BLaER1 treated with 17β-estradiol and CSF1 and Interleukin-3, amounts not matched to agents 10 nM and 100 nM (cell line): ENCODE results near the gene ACKR4.
A peak's percentile ranks its signal among the peaks of the same experiment; 100 is the strongest.

ENCODE experiments used
- H3K27ac ChIP-seq, 11 experiments: shearing (Covaris generic); formaldehyde crosslinking; 2 replicates each; pipeline ENCODE4 v1.8.1; 2022
- H3K27me3 ChIP-seq, 11 experiments: shearing (Covaris generic); formaldehyde crosslinking; 2 replicates each; pipeline ENCODE4 v1.8.1; 2022
- H3K36me3 ChIP-seq, 11 experiments: shearing (Covaris generic); formaldehyde crosslinking; 2 replicates each; pipeline ENCODE4 v1.8.1; 2022
- H3K4me1 ChIP-seq, 10 experiments: shearing (Covaris generic); formaldehyde crosslinking; 2 replicates each; pipeline ENCODE4 v1.8.1; 2022
- H3K4me2 ChIP-seq, 11 experiments: shearing (Covaris generic); formaldehyde crosslinking; 2 replicates each; pipeline ENCODE4 v1.8.1; 2022
- H3K4me3 ChIP-seq, 10 experiments: shearing (Covaris generic); formaldehyde crosslinking; 2 replicates each; pipeline ENCODE4 v1.8.1; 2022
- H3K9ac ChIP-seq, 11 experiments: shearing (Covaris generic); formaldehyde crosslinking; 2 replicates each; pipeline ENCODE4 v1.8.1; 2022
- H3K9me3 ChIP-seq, 11 experiments: shearing (Covaris generic); formaldehyde crosslinking; replicated peaks in 1 of 11; 2 replicates each; pipeline ENCODE4 v1.8.1; 2022
- H4K20me1 ChIP-seq, 11 experiments: shearing (Covaris generic); formaldehyde crosslinking; 2 replicates each; pipeline ENCODE4 v1.8.1; 2022
- Cebpa-rat ChIP-seq, 11 experiments: shearing (Covaris generic); IDR thresholded peaks; 2 replicates each; pipeline ENCODE4 v1.8.1; 2022

The ACKR4 gene

DNA sequence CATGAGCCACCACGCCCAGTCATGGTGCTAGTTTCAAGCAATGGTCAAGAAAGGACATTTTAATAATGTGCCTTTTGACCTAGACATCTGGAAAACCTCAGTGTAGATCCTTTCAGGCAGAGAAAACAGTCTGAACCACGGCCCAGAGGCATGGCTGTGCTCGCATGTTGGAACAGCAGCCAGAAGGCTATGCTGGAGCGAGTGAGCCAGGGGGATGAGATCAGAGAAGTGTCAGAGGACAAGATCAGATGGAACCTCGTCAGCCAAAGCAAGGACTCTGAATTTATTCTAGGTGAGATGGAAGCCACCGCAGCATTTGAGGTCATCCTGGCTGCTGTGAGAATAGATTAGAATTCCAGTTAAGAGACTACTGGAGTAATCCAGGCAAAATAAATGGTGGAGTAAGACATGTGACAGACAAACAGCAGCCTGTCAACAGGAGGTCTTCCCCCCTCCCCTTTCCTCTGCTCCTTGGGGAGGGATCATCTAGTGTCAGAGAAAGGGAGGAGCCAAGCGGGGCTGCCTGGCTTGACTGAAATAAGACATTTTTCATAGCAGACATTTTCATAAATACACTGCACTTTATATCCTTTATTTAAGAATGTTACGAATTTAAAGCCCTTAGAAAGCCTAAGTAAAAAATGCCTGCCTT is 40.4 kb upstream of the ACKR4 start:
- H3K4me1 ChIP-seq, result peaks cover 0 to 38% (median 0%) of the 10 kb centered on the region in 10 experiments; a peak in 7 of 20 replicates
- H3K9me3 ChIP-seq, result no peaks in the 10 kb centered on the region
- H4K20me1 ChIP-seq, result no peaks in the 10 kb centered on the region
- peaks cover 0 to 19% (median 0%) of the 10 kb centered on the region in 11 experiments; a peak in 6 of 22 replicates for H3K36me3 ChIP-seq
- no peak overlapping the region for H3K9ac ChIP-seq
- no peak overlapping the region for H3K4me2 ChIP-seq
- TF ChIP-seq Cebpa-rat (IDR thresholded peaks at IDR 0.05), result no peak
- H3K27me3 ChIP-seq, result no peaks in the 10 kb centered on the region
- no peak overlapping the region for H3K27ac ChIP-seq
- no peak overlapping the region for H3K4me3 ChIP-seq

DNA sequence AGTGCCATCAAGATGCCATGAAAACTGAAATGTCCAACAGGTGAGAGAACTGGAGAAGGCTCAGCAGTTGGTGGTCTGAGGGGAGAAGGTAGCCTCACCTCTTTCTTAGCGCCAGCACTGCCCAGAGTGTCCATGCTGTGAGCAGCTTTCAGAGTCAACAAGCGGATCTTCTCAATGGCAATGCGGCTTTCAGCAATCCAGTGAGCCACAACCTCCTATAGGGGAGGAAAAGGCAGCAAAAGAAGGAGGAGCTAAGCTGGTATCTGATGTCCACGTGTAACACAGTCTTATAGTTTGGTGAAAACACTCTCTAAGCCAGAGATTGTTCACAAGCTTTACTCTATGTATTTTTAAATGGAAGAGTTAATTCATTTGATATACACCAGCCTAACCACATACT is 36.1 kb upstream of the ACKR4 start:
- Histone ChIP-seq H3K27me3 (no peaks in the 10 kb centered on the region), H4K20me1 (no peaks in the 10 kb centered on the region), H3K4me3 (no peak overlapping the region), H3K27ac (no peak overlapping the region), H3K4me1 (peaks cover 0 to 55% (median 0%) of the 10 kb centered on the region in 10 experiments; a peak in 6 of 20 replicates), H3K4me2 (peak overlapping the region in 1 of 11 experiments; percentile 56; a peak in 1 of 22 replicates), H3K9me3 (peaks cover 0 to 6% (median 0%) of the 10 kb centered on the region in 11 experiments; a peak in 3 of 22 replicates), H3K36me3 (peaks cover 0 to 25% (median 6%) of the 10 kb centered on the region in 11 experiments; a peak in 6 of 22 replicates), H3K9ac (no peak overlapping the region)
- no peak for TF ChIP-seq Cebpa-rat (IDR thresholded peaks at IDR 0.05)

DNA sequence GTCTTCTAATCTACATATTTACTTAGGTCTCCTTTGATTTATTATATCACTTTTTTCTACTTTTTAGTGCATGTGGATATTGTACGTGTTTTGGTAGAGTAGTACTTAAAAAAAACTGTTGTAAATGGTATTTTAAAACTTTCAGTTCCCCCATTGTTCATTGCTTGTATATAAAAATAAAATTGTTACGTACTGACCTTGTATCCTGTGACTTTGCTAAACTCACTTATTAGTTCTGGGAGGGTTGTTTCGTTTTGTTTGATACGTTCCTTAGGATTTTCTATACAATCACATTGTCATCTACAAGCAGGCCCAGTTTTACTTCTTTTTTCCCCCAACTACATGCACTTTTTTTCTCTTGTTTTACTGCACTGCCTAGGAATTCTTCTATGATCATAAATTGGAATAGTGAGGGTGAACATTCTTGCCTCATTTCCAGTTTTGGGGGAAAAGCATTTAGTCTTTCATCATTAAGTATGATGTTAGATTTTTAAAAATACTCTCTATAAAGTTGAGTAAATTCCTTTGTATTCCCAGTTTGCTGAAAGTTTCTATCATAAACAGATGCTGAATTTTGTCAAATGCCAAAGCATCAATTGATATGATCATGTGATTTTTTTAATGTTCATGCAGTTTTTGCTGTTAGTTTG is 33.5 kb upstream of the ACKR4 start:
- no peak for TF ChIP-seq Cebpa-rat (IDR thresholded peaks at IDR 0.05)
- Histone ChIP-seq H3K27me3 (no peaks in the 10 kb centered on the region), H4K20me1 (no peaks in the 10 kb centered on the region), H3K27ac (peak overlapping the region in 3 of 11 experiments; percentile 33 to 54 (median 42); a peak in 4 of 22 replicates), H3K36me3 (peaks cover 0 to 22% (median 3%) of the 10 kb centered on the region in 11 experiments; a peak in 6 of 22 replicates), H3K9me3 (peaks cover 0 to 6% (median 0%) of the 10 kb centered on the region in 11 experiments; a peak in 3 of 22 replicates), H3K4me2 (peak overlapping the region in 4 of 11 experiments; percentile 13 to 60 (median 51); a peak in 6 of 22 replicates), H3K9ac (peak overlapping the region in 1 of 11 experiments; percentile 0; a peak in 1 of 22 replicates), H3K4me3 (no peak overlapping the region), H3K4me1 (peaks cover 0 to 80% (median 0%) of the 10 kb centered on the region in 10 experiments; a peak in 6 of 20 replicates)

DNA sequence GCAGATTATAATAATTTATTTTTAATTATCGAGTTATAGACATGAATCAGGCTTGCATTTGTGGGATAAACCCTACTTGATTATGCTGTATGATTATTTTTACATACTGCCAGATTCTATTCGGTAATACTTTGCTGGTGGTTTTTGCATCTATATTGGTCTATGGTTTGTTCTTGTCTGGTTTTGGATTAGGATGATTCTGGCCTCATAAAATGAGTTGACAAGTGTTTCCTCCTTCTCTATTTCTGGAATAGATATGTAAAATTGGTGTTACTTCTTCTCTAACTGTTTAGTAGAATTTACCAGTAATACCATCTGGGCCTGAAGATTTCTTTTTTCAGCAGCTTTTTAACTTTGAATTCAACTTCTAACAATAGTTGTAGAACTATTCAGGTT is 33.0 kb upstream of the ACKR4 start:
- peaks cover 0 to 85% (median 0%) of the 10 kb centered on the region in 10 experiments; a peak in 6 of 20 replicates for H3K4me1 ChIP-seq
- H4K20me1 ChIP-seq, result no peaks in the 10 kb centered on the region
- 0 out of 22 replicates have a peak overlapping the region, but pooled peaks of 1 of the 11 experiments have one; percentile 0 for H3K9ac ChIP-seq
- peak overlapping the region in 3 of 11 experiments; percentile 33 to 54 (median 42); a peak in 4 of 22 replicates for H3K27ac ChIP-seq
- TF ChIP-seq Cebpa-rat (IDR thresholded peaks at IDR 0.05), result no peak
- H3K4me3 ChIP-seq, result no peak overlapping the region
- H3K36me3 ChIP-seq, result peaks cover 0 to 17% (median 0%) of the 10 kb centered on the region in 11 experiments; a peak in 4 of 22 replicates
- peak overlapping the region in 3 of 11 experiments; percentile 44 to 60 (median 58); a peak in 4 of 22 replicates for H3K4me2 ChIP-seq
- peaks cover 0 to 6% (median 0%) of the 10 kb centered on the region in 11 experiments; a peak in 3 of 22 replicates for H3K9me3 ChIP-seq
- H3K27me3 ChIP-seq, result no peaks in the 10 kb centered on the region

DNA sequence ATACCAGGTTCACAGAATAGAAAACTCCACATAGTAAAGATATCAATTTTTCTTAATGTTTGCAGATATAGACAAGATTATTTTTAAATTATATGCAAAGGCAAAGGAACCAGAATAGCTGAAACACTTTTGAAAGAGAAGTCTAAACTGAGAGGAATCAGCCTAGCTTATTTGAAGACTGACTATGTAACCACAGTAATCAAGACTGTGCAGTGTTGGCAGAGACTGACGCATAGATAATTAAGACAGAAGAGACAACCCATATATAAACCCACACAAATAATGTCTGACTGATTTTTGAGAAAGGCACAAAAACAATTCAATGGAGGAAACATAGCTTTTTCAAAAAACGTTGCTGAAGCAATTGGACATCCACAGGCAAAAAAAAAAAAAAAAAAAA is 28.6 kb upstream of the ACKR4 start:
- Histone ChIP-seq H3K36me3 (peaks cover 0 to 17% (median 8%) of the 10 kb centered on the region in 11 experiments; a peak in 8 of 22 replicates), H3K4me2 (peak overlapping the region in 3 of 11 experiments; percentile 29 to 59 (median 52); a peak in 4 of 22 replicates), H3K27me3 (no peaks in the 10 kb centered on the region), H3K4me1 (peaks cover 0 to 68% (median 0%) of the 10 kb centered on the region in 10 experiments; a peak in 6 of 20 replicates), H3K4me3 (no peak overlapping the region), H3K27ac (peak overlapping the region in 3 of 11 experiments; percentile 51 to 75 (median 73); a peak in 6 of 22 replicates), H3K9ac (0 out of 22 replicates have a peak overlapping the region, but pooled peaks of 1 of the 11 experiments have one; percentile 5), H3K9me3 (peaks cover 0 to 16% (median 8%) of the 10 kb centered on the region in 11 experiments; a peak in 15 of 22 replicates), H4K20me1 (no peaks in the 10 kb centered on the region)
- TF ChIP-seq Cebpa-rat (IDR thresholded peaks at IDR 0.05), result no peak

DNA sequence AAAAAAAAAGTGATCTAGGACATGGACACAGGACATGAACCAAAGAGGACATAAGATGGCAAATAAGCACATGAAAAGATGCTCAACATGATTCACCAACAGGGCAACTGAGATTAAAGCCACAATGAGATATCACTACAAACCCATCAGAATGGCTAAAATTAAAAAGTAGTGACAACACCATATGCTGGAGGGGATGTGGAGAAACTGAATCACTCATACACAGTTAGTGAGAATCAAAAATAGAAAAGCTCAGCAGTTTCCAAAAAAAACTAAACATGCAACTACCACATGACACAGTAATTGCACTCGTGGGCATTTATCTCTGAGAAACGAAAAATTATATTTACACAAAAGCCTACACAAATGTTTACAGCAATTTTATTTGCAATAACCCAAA is 27.9 kb upstream of the ACKR4 start:
- H3K36me3 ChIP-seq, result peaks cover 0 to 17% (median 9%) of the 10 kb centered on the region in 11 experiments; a peak in 12 of 22 replicates
- H3K9ac ChIP-seq, result peak overlapping the region in 1 of 11 experiments; percentile 29; a peak in 1 of 22 replicates
- no peak for TF ChIP-seq Cebpa-rat (IDR thresholded peaks at IDR 0.05)
- H3K4me1 ChIP-seq, result peaks cover 0 to 61% (median 0%) of the 10 kb centered on the region in 10 experiments; a peak in 6 of 20 replicates
- peaks cover 0 to 16% (median 8%) of the 10 kb centered on the region in 11 experiments; a peak in 15 of 22 replicates for H3K9me3 ChIP-seq
- no peaks in the 10 kb centered on the region for H3K27me3 ChIP-seq
- H4K20me1 ChIP-seq, result no peaks in the 10 kb centered on the region
- H3K27ac ChIP-seq, result peak overlapping the region in 4 of 11 experiments; percentile 14 to 75 (median 62); a peak in 7 of 22 replicates
- no peak overlapping the region for H3K4me3 ChIP-seq
- peak overlapping the region in 3 of 11 experiments; percentile 29 to 59 (median 52); a peak in 4 of 22 replicates for H3K4me2 ChIP-seq

DNA sequence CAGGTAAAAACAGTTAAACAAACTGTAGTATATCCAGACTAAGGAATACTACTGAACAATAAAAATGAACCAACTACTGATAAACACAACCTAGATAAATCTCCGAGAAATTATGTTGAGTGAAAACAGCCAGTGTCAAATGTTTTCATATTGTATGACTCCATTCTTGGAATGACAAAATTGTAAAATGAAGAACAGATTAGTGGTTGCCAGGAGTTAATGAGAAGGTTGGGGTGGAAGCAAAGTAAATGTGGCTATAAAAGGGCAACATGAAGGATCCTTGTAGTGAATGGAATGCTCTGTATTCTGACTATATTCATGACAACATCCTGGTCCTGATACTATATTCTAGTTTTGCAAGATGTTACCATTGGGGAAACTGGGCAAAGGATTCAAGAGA is 27.5 kb upstream of the ACKR4 start:
- Histone ChIP-seq H3K36me3 (peaks cover 0 to 19% (median 9%) of the 10 kb centered on the region in 11 experiments; a peak in 13 of 22 replicates), H3K4me2 (peak overlapping the region in 3 of 11 experiments; percentile 29 to 59 (median 52); a peak in 4 of 22 replicates), H3K27me3 (no peaks in the 10 kb centered on the region), H3K4me3 (no peak overlapping the region), H3K9ac (peak overlapping the region in 1 of 11 experiments; percentile 29; a peak in 1 of 22 replicates), H3K9me3 (peaks cover 0 to 16% (median 8%) of the 10 kb centered on the region in 11 experiments; a peak in 15 of 22 replicates), H3K4me1 (peaks cover 0 to 56% (median 0%) of the 10 kb centered on the region in 10 experiments; a peak in 6 of 20 replicates), H4K20me1 (no peaks in the 10 kb centered on the region), H3K27ac (peak overlapping the region in 4 of 11 experiments; percentile 6 to 75 (median 62); a peak in 7 of 22 replicates)
- TF ChIP-seq Cebpa-rat (IDR thresholded peaks at IDR 0.05), result no peak

DNA sequence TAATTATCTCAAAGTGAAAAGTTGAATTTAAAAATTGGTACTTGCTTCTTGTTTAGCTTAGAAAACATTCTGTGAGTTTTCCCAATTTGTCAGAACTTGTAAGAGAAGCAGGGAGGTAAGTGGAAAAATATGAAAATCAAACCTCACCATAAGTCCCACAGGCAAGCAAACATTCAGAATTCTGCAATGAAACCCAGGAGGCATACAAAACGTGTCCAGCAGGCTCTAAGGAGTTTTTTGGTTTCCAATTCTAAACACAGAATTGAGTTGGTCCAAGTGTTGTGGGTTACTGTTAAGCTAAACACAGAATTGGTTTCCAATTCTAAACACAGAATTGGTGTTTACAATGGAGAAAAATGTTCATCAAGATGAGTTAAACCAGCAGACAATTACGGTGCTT is 27.1 kb upstream of the ACKR4 start:
- Histone ChIP-seq H3K27ac (peak overlapping the region in 3 of 11 experiments; percentile 51 to 75 (median 73); a peak in 6 of 22 replicates), H3K36me3 (peaks cover under 1 to 23% (median 13%) of the 10 kb centered on the region in 11 experiments; a peak in 16 of 22 replicates), H3K4me2 (peak overlapping the region in 3 of 11 experiments; percentile 29 to 59 (median 52); a peak in 4 of 22 replicates), H4K20me1 (no peaks in the 10 kb centered on the region), H3K4me3 (no peak overlapping the region), H3K4me1 (peaks cover 0 to 52% (median 0%) of the 10 kb centered on the region in 10 experiments; a peak in 6 of 20 replicates), H3K9ac (peak overlapping the region in 1 of 11 experiments; percentile 29; a peak in 1 of 22 replicates), H3K27me3 (no peaks in the 10 kb centered on the region), H3K9me3 (peaks cover 0 to 16% (median 8%) of the 10 kb centered on the region in 11 experiments; a peak in 15 of 22 replicates)
- no peak for TF ChIP-seq Cebpa-rat (IDR thresholded peaks at IDR 0.05)
